ENCODE data around the gene RNF6. TPM values are rescaled to one million over a fixed set of nuclear protein-coding genes. Genes with fewer than 3 reads are reported as not detected.
A peak's percentile ranks its signal among the peaks of the same experiment; 100 is the strongest.

RNF6 gene
- 15.2 and 15.8 TPM in 2 replicates for polyA plus RNA-seq
- polyA minus RNA-seq, result 37.0 and 44.5 TPM in 2 replicates

DNA sequence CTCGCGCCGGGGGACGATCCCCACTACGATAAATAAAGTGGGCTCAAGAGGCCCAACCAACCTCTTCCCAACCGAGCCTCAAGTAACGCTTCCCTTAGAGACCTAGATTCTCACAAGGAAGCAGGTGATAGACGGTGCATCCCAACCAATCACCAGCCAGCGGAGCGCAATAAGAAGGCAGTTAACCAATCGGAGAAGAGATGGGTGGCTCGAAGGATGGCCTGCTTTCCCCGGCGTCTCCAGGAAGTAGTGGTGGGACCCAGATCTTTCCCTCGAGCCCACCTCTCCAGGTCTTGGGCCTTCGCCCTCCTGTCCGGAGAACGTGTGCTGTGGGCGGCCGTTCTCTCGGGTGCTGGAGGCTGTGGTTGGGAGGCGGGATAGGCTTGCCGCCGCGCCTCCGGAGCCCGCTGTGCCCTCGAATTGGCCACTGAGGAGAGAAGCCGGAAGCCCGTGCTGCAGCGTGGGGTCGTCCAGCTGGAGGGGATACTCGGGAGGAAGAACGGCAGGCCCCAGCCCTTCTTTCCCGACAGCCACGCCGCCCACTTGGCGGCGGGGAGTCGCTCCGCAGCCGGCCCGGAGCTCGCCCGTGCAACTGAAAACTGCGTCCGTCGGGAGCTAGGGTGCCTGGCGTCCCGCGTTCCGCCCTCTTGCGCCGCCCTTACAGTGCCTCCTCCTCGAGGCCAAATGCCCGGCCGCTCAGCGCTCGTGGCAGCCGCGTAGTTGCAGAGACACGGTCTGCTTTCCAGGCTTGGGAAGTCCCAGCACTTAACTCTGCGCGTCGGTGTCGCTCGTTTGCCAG lies at the start of gene RNF6:
Gene RNF6 (minus strand): TSS at position 594 of the 799 bp plus-strand sequence. CDS start 2,665 bp downstream, outside the sequence.
- no peaks in the 10 kb centered on the region for H4K20me1 ChIP-seq (ENCODE audit: insufficient read depth)
- peak within 1 kb of the TSS; percentile 88 for H3K4me3 ChIP-seq (ENCODE audit: low read length)
- no peaks in the 10 kb centered on the region for H3F3A ChIP-seq (ENCODE audit: insufficient read depth, low read length, poor library complexity, severe bottlenecking)
- H3K9me3 ChIP-seq (ENCODE audit: low read length), result no peaks in the 10 kb centered on the region
- peak within 1 kb of the TSS; percentile 94 for H3K27ac ChIP-seq (ENCODE audit: low read length)
- H3K9ac ChIP-seq (ENCODE audit: low read length), result peak within 1 kb of the TSS; percentile 94
- peaks cover 23% of the 10 kb centered on the region for H3K79me2 ChIP-seq (replicated peaks; ENCODE audit: insufficient read depth, low read length)
- H3K9me2 ChIP-seq (ENCODE audit: insufficient read depth, low read length), result no peaks in the 10 kb centered on the region
- peak; percentile 39 for TF ChIP-seq EP300 (conservative IDR thresholded peaks at IDR 0.05; ENCODE audit: poor library complexity, severe bottlenecking)
- no peak for TF ChIP-seq RAD21 (conservative IDR thresholded peaks at IDR 0.05)
- peak; percentile 63 for TF ChIP-seq TAF1 (IDR thresholded peaks at IDR 0.05; ENCODE audit: low read depth)
- TF ChIP-seq, protein P1, sequence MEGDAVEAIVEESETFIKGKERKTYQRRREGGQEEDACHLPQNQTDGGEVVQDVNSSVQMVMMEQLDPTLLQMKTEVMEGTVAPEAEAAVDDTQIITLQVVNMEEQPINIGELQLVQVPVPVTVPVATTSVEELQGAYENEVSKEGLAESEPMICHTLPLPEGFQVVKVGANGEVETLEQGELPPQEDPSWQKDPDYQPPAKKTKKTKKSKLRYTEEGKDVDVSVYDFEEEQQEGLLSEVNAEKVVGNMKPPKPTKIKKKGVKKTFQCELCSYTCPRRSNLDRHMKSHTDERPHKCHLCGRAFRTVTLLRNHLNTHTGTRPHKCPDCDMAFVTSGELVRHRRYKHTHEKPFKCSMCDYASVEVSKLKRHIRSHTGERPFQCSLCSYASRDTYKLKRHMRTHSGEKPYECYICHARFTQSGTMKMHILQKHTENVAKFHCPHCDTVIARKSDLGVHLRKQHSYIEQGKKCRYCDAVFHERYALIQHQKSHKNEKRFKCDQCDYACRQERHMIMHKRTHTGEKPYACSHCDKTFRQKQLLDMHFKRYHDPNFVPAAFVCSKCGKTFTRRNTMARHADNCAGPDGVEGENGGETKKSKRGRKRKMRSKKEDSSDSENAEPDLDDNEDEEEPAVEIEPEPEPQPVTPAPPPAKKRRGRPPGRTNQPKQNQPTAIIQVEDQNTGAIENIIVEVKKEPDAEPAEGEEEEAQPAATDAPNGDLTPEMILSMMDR (IDR thresholded peaks at IDR 0.05; ENCODE audit: poor library complexity, severe bottlenecking), result peak; percentile 23
- peak; percentile 52 for TF ChIP-seq SMC3 (conservative IDR thresholded peaks at IDR 0.05; ENCODE audit: poor library complexity)
- TF ChIP-seq, protein P2, sequence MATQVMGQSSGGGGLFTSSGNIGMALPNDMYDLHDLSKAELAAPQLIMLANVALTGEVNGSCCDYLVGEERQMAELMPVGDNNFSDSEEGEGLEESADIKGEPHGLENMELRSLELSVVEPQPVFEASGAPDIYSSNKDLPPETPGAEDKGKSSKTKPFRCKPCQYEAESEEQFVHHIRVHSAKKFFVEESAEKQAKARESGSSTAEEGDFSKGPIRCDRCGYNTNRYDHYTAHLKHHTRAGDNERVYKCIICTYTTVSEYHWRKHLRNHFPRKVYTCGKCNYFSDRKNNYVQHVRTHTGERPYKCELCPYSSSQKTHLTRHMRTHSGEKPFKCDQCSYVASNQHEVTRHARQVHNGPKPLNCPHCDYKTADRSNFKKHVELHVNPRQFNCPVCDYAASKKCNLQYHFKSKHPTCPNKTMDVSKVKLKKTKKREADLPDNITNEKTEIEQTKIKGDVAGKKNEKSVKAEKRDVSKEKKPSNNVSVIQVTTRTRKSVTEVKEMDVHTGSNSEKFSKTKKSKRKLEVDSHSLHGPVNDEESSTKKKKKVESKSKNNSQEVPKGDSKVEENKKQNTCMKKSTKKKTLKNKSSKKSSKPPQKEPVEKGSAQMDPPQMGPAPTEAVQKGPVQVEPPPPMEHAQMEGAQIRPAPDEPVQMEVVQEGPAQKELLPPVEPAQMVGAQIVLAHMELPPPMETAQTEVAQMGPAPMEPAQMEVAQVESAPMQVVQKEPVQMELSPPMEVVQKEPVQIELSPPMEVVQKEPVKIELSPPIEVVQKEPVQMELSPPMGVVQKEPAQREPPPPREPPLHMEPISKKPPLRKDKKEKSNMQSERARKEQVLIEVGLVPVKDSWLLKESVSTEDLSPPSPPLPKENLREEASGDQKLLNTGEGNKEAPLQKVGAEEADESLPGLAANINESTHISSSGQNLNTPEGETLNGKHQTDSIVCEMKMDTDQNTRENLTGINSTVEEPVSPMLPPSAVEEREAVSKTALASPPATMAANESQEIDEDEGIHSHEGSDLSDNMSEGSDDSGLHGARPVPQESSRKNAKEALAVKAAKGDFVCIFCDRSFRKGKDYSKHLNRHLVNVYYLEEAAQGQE (IDR thresholded peaks at IDR 0.05; ENCODE audit: borderline replicate concordance), result peak; percentile 57
- TF ChIP-seq POLR2AphosphoS5 (IDR thresholded peaks at IDR 0.05), result peak; percentile 81
- no peak for TF ChIP-seq EZH2 (IDR thresholded peaks at IDR 0.05; ENCODE audit: borderline replicate concordance, insufficient read depth, low read length, poor library complexity, severe bottlenecking)
- peak; percentile 91 for TF ChIP-seq MXI1 (conservative IDR thresholded peaks at IDR 0.05; ENCODE audit: poor library complexity, severe bottlenecking)
- H3K36me3 ChIP-seq (ENCODE audit: insufficient read depth, low read length), result no peaks in the 10 kb centered on the region
- no peaks in the 10 kb centered on the region for H3K27me3 ChIP-seq (ENCODE audit: insufficient read depth, low read depth, low read length)
- peak within 1 kb of the TSS; percentile 94 for H3K4me2 ChIP-seq (ENCODE audit: low read length)
- peak within 1 kb of the TSS; percentile 95 for H2AFZ ChIP-seq (ENCODE audit: low read depth, low read length)

DNA sequence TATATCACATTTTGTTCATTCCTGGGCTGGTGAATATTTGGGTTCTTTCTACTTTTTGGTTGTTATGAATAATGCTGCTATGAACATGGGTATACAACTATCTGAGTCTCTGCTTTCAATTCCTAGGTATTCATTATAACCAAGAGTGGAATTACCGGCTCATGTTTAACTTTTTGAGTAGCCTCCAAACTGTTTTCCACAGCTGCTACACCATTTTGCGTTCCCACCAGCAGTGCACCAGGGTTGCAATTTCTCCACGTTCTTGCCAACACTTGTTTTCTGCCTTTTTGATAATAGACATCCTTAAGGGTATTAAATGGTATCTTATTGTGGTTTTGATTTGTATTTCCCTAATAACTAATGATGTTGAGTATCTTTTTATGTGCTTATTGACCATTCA lies 48.6 kb upstream of the RNF6 start:
- TF ChIP-seq POLR2AphosphoS5 (IDR thresholded peaks at IDR 0.05) (no peak), MXI1 (conservative IDR thresholded peaks at IDR 0.05; ENCODE audit: poor library complexity, severe bottlenecking) (no peak), TAF1 (IDR thresholded peaks at IDR 0.05; ENCODE audit: low read depth) (no peak), RAD21 (conservative IDR thresholded peaks at IDR 0.05) (no peak), SMC3 (conservative IDR thresholded peaks at IDR 0.05; ENCODE audit: poor library complexity) (no peak), EP300 (conservative IDR thresholded peaks at IDR 0.05; ENCODE audit: poor library complexity, severe bottlenecking) (no peak), EZH2 (IDR thresholded peaks at IDR 0.05; ENCODE audit: borderline replicate concordance, insufficient read depth, low read length, poor library complexity, severe bottlenecking) (no peak)
- TF ChIP-seq, protein P1 (IDR thresholded peaks at IDR 0.05; ENCODE audit: poor library complexity, severe bottlenecking), result no peak
- TF ChIP-seq, protein P2 (IDR thresholded peaks at IDR 0.05; ENCODE audit: borderline replicate concordance), result no peak

More for the DNA sequence above, 48.6 kb upstream of the RNF6 start:
- Histone ChIP-seq H3K27ac (ENCODE audit: low read length) (no peak overlapping the region), H3K9ac (ENCODE audit: low read length) (no peak overlapping the region), H3K79me2 (replicated peaks; ENCODE audit: insufficient read depth, low read length) (peaks cover 85% of the 10 kb centered on the region), H3K9me3 (ENCODE audit: low read length) (no peaks in the 10 kb centered on the region), H3F3A (ENCODE audit: insufficient read depth, low read length, poor library complexity, severe bottlenecking) (no peaks in the 10 kb centered on the region), H4K20me1 (ENCODE audit: insufficient read depth) (no peaks in the 10 kb centered on the region), H3K36me3 (ENCODE audit: insufficient read depth, low read length) (no peaks in the 10 kb centered on the region), H3K9me2 (ENCODE audit: insufficient read depth, low read length) (no peaks in the 10 kb centered on the region), H3K27me3 (ENCODE audit: insufficient read depth, low read depth, low read length) (no peaks in the 10 kb centered on the region), H2AFZ (ENCODE audit: low read depth, low read length) (no peak overlapping the region), H3K4me2 (ENCODE audit: low read length) (no peak overlapping the region), H3K4me3 (ENCODE audit: low read length) (no peak overlapping the region)

All from neural cell (in vitro differentiated cells).